GM18507 (cell line): ENCODE results near the gene ENKUR.
A peak's percentile ranks its signal among the peaks of the same experiment; 100 is the strongest.

Source experiments
- DNase-seq: peaks from one replicate; pipeline ENCODE4 v3.0.0; 2011; ENCODE audit warnings: low read depth; ENCODE audit not compliant: insufficient read length; ENCODE audit errors: extremely low spot score
- FAIRE-seq: peaks from 2 replicates; lab custom pipeline; 2011; peaks lifted over from hg19 to GRCh38; lab: Jason Lieb, UNC

ENKUR gene

DNA sequence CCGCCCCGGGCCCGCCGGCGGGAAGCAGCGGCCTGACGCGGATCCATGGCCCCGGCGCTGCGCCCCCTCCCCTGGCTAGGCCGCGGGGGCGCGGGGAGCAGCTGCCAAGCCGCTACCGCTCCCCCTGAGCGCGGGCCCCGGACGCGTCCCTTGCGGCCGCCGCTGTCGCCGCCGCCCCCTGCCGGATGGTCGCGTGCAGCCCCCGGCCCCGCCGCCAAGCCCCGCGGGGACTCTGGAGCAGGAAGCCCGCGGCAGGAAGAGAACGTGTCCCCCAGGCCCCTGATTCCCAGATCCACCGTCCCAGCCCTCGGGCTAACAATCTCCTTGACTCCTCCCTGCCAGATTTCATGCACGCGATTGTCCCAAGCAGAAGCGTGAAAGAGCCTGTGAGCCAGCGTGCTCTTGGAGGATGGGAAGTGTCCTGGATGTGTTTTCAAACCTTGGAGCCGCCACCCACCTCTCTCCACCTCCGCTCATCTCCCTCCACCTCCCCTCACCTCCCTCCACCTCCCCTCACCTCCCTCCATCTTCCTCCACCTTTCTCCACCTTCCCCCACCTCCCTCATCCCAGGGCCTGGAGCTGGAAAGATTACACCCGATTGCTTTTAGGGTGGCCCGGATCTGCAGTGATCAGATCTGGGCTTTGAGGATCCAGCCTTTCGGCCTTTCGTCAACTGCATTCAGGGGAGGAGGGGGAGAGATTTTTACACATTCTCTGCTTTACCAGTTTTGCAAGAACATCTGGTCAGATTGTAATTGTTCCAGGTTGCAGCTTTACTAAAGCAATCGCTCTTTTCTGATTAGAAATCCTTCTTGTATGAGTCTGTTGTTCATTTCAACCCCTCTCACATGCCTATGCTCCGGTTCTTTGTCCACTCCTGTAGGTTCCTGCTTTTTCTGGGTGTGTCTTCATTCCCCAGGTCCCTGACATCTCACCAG is 63.0 kb downstream of the ENKUR start:
- FAIRE-seq (no peak), DNase-seq (peak; percentile 18)

DNA sequence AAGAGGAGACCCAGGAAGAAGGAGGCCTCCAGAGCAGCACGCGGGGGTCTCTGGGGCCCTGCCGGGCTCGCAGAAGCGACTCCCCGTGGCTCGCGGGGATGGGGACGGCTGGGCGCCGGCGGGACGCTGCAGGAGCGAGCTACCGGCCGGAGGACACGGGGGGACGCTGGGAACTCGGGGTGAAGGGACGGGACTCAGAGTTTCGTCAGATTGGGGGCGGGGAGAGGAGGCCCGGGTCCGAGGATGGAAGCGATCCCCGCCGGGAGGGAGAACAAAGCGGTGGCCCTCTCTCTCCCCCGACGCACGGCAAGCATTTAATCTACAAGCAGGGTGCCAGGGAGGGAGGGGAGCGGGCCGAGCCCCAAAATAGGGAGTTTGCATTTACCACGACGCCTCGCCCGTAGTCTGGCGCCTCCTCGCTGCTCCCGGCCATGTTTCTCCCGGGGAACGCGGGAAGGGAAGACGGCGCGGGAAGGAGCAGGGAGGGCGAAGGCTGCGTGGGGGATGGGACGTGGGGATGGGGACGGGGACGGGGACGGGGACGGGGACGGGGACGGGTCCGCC is 63.7 kb downstream of the ENKUR start, which contains the start of gene PRTFDC1:
PRTFDC1 (minus strand) TSS at position 464 of the 564 bp plus-strand sequence; CDS start at position 433, 31 bp downstream.
- FAIRE-seq (no peak), DNase-seq (peak; percentile 28)

DNA sequence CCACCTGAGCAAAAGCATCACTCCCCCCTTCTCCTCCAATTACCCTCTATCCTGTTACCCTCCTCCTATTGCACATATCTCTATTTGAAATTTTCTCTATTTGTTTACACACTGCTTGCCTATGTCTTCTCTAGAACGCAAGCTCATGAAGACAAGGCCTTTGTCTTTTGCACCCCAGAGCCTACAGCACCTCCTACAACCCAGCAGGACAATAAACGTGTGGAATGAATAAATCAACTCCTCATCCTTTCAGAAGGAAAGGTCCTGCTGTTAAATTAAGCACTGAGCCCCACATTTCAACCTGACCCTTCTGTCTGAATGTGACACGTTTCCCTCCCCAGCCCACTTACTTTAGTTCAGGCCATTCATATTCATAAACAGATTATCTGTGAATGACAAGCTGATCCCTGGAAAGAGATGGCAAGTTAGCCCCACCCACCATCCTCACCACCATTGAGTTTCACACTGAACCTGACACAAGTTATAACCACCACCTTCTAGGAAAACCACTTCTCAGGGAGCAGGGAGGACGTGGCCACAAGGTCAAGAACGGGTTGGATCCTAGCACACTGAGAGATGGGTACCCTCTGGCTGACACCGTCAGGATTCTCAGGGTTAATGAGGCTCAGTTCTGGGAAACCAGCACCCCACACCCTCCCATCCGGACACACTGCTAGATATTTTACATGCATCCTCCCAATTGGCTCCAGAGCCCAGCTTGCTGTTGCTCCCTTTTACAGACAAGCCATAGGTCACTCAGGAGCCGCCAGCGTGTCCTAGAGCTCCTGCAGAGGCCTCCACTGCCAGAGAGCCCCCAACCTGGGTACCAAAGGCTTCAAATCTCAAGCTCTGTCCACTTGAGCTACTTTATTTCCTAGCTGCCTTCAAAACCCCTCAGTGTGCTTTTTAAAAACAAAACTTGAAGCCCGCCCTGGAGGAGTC is 64.5 kb downstream of the ENKUR start:
- FAIRE-seq, result no peak
- no peak for DNase-seq

DNA sequence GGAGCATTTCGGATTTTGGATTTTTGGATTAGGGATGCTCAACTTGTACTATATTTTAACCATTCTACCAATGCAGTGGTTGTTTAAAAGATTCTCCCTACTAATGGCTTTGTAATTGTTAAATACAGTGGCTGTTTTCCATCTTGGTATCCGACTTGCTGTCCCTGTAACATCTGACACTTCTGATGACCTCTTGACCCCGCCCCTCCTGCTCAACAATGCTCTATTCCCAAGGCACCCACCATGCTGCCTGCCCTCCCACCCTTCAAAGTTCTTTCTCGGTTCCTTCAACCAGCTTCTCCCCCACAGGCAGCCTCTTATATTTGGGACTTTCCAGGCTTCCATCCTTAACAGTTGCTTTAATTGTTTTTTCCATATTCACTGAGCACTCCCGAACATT is 65.5 kb downstream of the ENKUR start:
- DNase-seq, result no peak
- FAIRE-seq, result no peak

DNA sequence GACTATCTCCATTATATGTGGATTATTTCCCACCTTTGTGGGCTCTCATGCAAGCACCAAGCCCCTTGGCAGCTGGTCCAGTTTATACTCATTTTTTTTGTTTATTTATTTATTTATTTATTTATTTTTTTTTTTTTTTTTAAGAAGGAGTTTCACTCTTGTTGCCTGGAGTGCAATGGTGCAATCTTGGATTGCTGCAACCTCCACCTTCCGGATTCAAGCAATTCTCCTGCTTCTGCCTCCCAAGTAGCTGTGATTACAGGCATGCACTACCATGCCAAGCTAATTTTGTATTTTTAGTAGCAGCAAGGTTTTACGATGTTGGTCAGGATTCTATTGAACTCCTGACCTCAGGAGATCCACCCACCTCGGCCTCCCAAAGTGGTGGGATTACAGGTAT is 66.3 kb downstream of the ENKUR start:
- DNase-seq (no peak), FAIRE-seq (no peak)

DNA sequence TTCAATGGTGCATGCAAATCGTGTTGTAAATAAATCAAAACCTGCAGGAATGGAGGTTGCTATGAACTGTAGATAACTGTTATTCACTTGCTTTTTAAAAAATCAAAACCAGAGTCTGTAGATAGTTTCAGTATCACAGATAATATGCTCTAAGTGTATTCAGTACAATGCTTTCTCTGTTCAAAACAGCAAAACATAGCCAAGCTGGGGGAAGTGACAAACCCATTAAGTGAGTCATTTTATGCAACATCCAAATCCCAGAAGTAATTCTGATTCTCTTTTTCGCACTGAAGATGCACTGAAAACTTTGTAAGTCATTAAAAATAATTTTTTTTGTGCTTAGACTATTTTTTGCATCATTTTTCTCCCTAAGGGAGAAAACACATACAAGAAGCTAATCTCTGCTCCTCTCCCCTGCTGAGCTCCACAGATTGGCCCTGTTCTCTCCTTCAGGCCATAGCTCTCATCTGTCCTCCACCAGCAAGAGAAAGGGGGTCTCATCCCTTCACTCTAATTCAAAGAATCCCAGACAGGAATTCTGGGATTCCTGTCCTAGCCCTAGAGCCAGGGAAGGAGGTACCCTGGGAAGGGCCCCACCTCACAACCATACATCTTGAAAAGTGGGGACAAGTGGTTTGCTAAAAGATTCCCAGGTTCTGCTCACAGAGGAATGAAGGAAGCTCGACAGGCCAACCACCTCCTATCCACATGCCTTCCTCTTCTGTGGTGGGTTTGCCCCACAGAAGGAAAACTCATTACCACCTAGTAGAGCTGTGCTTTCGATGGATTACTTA is 68.5 kb downstream of the ENKUR start:
- FAIRE-seq, result no peak
- no peak for DNase-seq

DNA sequence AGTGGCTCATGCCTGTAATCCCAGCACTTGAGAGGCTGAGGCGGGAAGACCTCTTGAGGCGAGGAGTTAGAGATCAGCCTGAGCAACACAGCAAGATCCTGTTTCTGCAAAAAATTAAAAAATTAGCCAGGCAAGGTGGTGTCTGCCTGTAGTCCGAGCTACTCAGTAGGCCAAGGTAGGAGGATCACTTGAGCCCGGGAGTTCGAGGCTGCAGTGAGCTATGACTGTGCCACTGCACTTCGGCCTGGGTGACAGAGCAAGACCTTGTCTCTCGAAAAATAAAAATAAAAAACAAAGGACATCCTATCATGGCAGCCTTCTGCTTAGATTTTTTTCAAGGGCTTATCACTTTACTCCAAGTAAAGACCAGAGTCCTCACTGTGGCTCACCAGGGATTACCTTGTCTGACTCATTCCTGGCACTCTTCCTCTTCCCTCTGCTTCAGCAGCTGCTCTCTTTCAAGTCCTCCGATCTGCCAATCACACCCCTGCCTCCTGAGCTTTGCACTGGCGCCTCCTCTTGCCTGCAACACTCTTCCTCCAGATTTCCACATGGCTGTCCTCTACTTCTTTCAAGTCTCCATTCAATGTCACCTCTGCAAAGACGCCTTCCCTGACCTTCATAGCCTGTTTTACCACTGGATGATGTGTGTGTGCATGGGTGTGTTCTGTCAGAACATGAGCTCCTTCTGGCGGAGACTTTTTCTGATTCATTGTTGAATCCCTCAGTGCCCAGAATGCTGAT is 71.3 kb downstream of the ENKUR start:
- DNase-seq (no peak), FAIRE-seq (no peak)

DNA sequence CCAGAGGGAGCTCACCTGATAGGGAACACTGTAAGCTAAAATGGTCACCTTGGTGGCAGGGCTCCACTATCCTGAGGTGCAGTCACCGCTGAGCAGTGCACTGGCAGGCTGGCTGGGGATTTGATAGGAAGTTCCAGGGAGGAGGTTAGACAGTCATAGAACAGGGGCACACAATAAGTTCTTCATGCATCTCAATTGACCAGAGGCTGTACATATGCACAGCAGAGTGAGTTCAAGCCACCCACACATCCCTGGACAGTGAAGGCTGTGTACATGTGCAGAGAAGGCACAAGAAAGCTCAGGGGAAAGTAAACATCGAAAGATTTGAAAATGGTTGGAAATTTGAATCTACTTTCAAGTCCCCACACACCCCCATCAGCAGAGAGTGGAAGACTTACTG is 77.4 kb downstream of the ENKUR start:
- FAIRE-seq, result no peak
- no peak for DNase-seq

DNA sequence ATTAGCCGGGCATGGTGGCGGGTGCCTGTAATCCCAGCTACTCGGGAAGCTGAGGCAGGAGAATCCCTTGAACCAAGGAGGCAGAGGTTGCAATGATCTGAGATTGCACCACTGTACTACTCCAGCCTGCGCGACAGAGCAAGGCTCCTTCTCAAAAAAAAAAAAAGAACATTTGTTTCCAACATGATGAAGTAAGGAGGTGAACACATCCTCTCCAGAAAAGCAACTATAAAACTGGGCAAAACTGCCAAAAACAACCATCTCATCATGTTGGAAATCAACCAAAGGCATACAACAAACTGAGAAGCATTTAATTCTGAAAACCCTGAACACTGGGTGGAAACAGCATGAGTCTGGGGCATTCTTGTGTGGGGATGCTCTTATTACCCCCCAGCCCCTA is 77.9 kb downstream of the ENKUR start:
- DNase-seq (no peak), FAIRE-seq (no peak)

DNA sequence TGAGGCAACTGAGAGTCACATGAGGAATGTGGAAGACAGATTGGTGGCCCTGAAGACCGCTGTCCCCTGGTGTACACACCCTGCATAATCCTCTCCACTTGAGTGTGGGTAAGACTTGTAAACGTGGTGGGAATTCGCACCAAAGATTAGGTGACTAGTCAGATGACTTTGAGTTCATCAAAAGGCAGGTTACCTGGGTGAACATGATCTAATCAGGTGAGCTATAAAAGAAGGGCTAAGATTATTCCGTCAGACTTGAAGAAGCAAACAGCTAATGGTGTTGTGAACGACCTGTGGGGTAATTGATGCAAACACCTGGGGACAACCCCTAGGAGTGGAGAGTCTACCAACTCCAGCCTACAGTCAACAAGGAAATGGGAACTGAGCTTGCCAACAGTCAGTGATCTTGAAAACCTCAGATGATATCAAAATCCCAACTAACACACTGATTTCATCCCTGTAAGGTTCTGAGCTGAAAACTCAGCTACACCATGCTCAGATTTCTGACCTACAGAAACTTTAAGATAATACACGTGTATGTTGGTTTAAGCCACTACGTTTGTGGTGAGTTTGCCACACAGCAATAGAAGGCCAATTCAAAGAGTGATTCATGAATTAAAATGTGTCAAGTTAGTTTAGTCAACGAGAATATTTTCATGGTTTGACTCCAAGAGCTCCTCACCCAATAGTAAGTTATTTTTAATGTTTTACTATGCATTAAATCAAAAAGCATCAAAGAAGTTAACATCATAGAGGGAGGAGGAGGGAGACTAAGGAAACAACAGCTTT is 80.3 kb downstream of the ENKUR start:
- no peak for DNase-seq
- FAIRE-seq, result no peak
